ENCODE data around the gene OR2T2.

DNA sequence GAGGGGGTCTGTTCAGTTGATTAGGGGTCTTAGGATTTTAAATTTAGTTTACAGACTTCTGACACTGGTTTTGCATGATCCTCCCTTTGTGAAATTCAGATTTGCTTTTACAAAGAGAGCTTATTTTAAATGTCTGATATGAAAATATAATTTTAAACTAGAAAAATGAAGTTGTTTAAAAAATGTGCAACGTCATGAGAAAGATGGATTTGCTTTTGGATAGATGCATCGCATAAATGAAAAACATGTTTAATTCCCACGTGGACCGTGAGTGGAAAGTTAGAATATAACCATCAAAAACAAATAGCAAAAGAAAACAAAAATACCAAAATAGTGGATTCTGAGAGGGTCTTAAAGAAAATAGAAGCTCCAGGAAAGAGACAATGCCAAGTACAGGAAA is 25.7 kb downstream of the OR2T2 start:
- TF ChIP-seq, protein P1, sequence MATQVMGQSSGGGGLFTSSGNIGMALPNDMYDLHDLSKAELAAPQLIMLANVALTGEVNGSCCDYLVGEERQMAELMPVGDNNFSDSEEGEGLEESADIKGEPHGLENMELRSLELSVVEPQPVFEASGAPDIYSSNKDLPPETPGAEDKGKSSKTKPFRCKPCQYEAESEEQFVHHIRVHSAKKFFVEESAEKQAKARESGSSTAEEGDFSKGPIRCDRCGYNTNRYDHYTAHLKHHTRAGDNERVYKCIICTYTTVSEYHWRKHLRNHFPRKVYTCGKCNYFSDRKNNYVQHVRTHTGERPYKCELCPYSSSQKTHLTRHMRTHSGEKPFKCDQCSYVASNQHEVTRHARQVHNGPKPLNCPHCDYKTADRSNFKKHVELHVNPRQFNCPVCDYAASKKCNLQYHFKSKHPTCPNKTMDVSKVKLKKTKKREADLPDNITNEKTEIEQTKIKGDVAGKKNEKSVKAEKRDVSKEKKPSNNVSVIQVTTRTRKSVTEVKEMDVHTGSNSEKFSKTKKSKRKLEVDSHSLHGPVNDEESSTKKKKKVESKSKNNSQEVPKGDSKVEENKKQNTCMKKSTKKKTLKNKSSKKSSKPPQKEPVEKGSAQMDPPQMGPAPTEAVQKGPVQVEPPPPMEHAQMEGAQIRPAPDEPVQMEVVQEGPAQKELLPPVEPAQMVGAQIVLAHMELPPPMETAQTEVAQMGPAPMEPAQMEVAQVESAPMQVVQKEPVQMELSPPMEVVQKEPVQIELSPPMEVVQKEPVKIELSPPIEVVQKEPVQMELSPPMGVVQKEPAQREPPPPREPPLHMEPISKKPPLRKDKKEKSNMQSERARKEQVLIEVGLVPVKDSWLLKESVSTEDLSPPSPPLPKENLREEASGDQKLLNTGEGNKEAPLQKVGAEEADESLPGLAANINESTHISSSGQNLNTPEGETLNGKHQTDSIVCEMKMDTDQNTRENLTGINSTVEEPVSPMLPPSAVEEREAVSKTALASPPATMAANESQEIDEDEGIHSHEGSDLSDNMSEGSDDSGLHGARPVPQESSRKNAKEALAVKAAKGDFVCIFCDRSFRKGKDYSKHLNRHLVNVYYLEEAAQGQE (IDR thresholded peaks at IDR 0.05) = no peak
- TF ChIP-seq, protein P2, sequence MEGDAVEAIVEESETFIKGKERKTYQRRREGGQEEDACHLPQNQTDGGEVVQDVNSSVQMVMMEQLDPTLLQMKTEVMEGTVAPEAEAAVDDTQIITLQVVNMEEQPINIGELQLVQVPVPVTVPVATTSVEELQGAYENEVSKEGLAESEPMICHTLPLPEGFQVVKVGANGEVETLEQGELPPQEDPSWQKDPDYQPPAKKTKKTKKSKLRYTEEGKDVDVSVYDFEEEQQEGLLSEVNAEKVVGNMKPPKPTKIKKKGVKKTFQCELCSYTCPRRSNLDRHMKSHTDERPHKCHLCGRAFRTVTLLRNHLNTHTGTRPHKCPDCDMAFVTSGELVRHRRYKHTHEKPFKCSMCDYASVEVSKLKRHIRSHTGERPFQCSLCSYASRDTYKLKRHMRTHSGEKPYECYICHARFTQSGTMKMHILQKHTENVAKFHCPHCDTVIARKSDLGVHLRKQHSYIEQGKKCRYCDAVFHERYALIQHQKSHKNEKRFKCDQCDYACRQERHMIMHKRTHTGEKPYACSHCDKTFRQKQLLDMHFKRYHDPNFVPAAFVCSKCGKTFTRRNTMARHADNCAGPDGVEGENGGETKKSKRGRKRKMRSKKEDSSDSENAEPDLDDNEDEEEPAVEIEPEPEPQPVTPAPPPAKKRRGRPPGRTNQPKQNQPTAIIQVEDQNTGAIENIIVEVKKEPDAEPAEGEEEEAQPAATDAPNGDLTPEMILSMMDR (IDR thresholded peaks at IDR 0.05; ENCODE audit: low read depth, low read length, missing input control) = no peak
- TF ChIP-seq GABPA (IDR thresholded peaks at IDR 0.05 in 1 of 2, conservative IDR thresholded peaks at IDR 0.05 in 1 of 2) (no peak), YY1 (IDR thresholded peaks at IDR 0.05) (no peak), EGR1 (IDR thresholded peaks at IDR 0.05; ENCODE audit: low read depth in 2 of 2) (no peak), NR2F2 (IDR thresholded peaks at IDR 0.05) (no peak)
- TF ChIP-seq, protein P3, sequence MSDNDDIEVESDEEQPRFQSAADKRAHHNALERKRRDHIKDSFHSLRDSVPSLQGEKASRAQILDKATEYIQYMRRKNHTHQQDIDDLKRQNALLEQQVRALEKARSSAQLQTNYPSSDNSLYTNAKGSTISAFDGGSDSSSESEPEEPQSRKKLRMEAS (IDR thresholded peaks at IDR 0.05) = no peak

All from liver (tissue), 3 donors.